Stimulated activated CD4-positive, alpha-beta T cell treated with anti-CD3 and anti-CD28 coated beads, TNF-alpha, amount 100 ng/mL, for 4 hours (primary cell): ENCODE measurements around the gene UMOD.

Experiments used
- DNase-seq, 3 experiments: peaks; one replicate each; pipeline ENCODE4 v3.0.0-alpha.2; 2020; ENCODE audit warnings: low read depth in 3 of 3

The UMOD gene

DNA sequence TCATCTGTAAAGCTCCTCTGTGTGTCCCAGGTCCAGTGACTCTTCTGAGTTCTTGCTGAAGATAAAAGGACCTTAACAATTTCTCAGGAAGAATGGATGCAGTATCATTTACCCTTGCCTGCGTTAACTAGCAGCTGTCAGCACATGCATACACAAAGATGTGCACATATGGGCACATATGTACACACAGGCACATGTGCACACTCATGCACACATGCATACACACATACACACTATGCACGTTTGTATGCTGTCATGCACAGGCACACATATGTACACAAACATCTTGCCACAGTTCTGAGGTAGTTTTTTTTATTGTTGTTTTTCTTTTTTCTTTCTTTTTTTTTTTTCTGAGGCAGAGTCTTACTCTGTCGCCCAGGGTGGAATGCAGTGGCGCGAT, 50.1 kb downstream of the UMOD start:
- DNase-seq, result no peak

DNA sequence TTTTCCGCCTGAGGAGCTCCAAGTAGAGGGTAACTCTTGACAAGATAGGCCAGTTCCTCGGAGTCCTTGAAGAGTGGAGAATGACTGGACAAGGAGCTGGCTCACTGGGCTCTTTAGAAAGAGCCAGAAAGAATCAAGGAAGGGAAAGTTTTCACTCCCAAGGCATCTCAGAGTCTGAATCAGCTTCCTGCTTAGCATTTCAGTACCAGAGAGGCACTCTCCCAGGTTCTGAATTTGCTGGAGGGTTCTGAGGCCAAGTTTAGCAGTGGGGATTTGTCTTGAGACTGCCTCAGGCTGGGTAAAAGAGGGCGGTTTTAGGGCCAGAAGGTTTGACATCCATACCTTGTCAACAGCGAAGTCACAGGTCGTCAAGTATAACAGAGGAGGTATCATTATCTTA, 50.7 kb downstream of the UMOD start:
- no peak for DNase-seq

DNA sequence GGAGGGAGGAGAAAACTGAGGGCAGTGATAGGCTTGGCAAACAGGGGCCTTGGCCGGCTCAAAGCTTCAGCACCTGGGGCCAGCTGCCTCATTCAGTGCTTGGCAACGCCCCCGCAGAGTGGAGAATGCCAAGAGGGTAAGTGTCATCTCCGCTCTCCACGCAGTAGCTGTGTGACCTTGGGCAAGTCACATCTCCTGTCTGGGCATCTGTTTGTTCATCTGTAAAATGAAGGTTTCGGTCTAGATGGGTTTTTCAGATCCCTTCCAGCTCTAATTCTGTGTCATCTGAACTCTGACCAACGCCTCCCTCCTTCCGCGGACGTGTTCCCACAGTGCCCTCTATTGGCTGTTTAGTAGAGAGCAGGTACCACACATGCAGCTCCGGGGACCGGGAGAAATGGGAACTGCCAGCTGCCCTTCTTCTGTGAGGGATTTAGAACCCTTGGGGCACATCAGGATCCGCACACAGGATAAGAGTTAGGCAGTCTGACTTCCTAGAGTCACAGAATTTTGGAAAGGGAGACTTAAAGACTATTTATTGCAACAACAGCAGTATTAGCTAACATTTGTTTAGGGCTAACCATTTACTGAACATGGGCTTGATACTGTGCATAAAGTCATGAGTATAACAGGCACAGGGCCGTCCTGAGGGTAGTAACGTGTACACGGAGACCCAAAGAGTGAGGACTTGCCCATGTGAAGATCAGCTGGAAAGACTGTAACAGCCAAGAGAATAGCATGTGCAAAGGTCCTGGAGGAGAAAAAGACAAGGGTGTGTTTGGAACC, 52.0 kb downstream of the UMOD start:
- no peak for DNase-seq

DNA sequence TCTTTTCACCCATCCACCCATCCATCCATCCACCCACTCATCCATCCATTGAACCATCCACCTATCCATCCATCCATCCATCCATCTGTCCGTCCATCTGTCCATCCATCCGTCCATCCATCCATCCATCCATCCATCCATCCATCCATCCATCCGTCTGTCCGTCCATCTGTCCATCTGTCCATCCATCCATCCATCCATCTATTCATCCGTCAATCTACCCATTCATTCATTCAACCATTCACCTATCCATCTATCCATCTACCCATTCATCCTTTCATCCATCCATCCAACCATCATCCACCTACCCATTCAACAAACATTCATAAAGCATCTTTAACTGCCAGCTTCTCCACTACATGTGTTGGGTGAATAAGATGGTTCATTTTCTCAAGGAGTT, 54.1 kb downstream of the UMOD start:
- no peak for DNase-seq

DNA sequence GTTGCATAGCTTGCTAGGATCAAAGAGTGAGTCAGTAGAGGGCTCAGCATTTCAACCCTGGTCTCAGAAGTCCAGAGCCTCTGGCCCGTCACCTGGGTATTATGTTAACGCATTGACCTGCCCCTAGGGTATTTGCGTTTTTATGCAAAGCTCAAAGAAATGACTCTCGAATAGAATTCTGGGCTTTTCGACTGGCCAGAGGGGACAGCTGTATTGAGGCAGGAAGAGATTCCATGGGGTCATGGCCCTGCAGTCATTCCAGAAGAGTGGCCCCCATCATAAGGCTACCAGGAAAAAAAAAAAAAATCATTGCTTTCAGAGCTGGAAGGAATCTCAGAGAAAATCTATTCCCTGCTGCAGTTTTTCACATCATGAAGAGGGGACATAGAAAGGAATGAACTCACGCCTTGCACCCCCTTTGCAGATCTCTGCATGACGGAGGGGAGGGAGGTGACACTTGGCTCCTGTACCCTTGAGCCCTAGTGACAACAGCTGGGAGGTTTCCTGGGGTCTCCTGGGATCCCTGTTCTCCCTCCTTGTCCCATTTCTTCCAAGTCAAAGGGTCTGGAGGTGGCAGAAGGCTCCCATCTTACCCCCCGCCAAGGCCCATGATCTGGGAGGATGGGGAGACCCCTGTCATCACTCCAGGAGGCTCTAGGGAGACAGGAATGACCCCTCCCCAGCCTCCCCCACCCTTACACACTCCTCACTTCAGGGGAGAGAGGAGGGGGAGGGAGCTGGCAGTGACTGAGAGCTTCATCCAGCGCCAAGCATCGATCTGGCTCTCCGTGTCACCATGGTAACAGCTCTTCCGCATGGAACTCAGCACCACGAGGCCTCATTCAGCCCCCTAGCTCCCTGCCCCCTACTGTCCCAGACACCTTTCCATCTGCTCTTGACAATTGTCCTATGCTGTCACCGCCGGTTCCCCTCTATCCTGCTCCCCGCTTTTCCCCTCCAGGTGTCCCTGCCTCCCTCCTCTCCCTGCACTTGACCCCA, 61.0 kb downstream of the UMOD start:
- DNase-seq, result no peak

DNA sequence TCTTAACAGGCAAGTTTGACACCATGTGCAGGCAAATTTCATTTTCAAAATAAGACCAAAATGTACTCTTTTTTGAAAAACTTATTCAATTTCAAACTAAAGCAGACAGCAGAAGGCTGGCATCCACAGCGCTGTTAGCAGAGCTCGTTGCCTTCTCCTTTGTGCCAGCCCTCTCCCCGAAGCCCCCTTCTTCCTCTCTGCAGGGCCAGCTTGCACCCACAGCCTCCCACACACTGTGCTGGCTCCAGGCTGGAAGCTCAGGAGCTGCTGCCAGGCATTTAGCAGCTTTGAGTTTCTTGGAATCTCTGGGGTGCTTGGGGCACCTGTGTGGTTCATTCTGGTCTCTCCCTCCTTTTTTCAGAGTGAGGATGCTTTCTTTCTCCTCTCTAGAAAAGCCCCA, 62.9 kb downstream of the UMOD start:
- DNase-seq, result no peak

DNA sequence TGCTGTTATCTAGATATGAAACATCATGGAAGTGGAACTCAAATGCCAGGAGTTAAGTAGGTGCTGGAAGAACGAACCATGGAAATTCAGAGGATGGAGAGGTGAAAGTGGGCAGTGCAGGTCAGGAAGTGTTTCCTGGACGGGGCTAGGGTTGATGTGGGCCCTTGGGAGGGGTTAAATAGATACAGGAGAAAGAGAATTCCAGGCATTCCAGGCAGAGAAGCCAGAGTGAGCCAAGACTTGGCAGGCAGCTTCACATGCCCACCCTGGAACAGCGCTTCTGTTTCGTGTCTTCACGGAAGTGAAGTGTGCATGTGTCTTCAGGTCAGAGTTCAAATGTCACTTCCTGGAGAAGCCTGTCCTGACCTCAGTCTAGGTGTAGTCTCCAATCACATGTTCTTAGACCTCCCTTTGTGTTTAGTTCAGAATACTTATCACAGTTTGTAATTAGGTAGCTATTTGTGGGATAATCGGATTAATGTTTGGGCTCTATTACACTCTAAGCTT, 66.5 kb downstream of the UMOD start:
- no peak for DNase-seq
